ENCODE measurements around the gene EDEM3. TPM values are rescaled to one million over a fixed set of nuclear protein-coding genes. Genes with fewer than 3 reads are reported as not detected.

The EDEM3 gene
- total RNA-seq, 1 experiment from 2014 or later, result 14.0 TPM

DNA sequence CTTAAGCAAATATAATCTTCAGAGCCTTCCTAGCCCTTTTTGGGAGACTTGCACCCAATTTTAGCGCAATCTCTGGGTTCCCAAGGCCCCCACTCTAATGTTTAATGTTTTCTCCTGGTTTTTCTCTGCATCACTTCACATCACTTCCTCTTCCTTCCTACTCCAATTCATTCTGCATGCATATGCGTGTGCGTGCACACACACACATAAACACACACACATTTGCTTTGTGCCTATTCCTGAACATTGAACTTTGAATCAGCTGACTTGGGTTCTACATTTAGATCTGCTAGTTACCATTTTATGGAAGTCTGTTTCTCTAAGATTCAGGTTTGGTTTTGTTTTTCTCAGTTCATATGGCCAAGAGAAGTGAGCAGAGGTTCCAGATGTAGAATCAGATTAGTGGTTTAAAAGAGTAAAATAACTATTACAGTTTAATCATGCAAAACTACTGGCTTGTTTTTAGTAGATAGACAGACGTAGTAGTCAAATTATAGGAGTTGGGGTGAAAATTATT, 7.4 kb upstream of the EDEM3 start:
- TF ChIP-seq, protein P1, sequence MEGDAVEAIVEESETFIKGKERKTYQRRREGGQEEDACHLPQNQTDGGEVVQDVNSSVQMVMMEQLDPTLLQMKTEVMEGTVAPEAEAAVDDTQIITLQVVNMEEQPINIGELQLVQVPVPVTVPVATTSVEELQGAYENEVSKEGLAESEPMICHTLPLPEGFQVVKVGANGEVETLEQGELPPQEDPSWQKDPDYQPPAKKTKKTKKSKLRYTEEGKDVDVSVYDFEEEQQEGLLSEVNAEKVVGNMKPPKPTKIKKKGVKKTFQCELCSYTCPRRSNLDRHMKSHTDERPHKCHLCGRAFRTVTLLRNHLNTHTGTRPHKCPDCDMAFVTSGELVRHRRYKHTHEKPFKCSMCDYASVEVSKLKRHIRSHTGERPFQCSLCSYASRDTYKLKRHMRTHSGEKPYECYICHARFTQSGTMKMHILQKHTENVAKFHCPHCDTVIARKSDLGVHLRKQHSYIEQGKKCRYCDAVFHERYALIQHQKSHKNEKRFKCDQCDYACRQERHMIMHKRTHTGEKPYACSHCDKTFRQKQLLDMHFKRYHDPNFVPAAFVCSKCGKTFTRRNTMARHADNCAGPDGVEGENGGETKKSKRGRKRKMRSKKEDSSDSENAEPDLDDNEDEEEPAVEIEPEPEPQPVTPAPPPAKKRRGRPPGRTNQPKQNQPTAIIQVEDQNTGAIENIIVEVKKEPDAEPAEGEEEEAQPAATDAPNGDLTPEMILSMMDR (conservative IDR thresholded peaks at IDR 0.05), result no peak
- Mint-ChIP-seq H3K36me3 (ENCODE audit: insufficient read depth in 1 of 3, low read depth in 3 of 3) (no peaks in the 10 kb centered on the region; a peak in 1 of 7 replicates), H3K9me3 (no peaks in the 10 kb centered on the region; a peak in 2 of 5 replicates), H3K4me1 (peaks cover 9% of the 10 kb centered on the region in 2 experiments), H3K27ac (no peak overlapping the region), H3K4me3 (no peak overlapping the region), H3K27me3 (ENCODE audit: low read depth) (peaks cover 8% of the 10 kb centered on the region)
- H3K79me1 ChIP-seq (ENCODE audit: insufficient read depth, low read depth, low read length, poor library complexity, severe bottlenecking), result no peaks in the 10 kb centered on the region
- H3K27me3 ChIP-seq (ENCODE audit: insufficient read depth, low read length), result no peaks in the 10 kb centered on the region
- H4K5ac ChIP-seq (ENCODE audit: insufficient read length, low read depth, low read length), result no peak overlapping the region
- H3T11ph ChIP-seq (ENCODE audit: low read length), result no peak overlapping the region
- H3K14ac ChIP-seq (ENCODE audit: insufficient read depth, low read length), result no peak overlapping the region
- H3K4ac ChIP-seq (ENCODE audit: low read depth, low read length), result no peak overlapping the region
- no peak overlapping the region for H2BK20ac ChIP-seq (ENCODE audit: low read depth, low read length, poor library complexity, severe bottlenecking)
- H2AFZ ChIP-seq (ENCODE audit: low read length), result no peak overlapping the region
- H3K23ac ChIP-seq (ENCODE audit: insufficient read length, low read depth, low read length), result no peak overlapping the region
- no peak overlapping the region for H4K8ac ChIP-seq (replicated peaks; ENCODE audit: insufficient read length, low read depth, low read length)
- no peak overlapping the region for H3K4me2 ChIP-seq (ENCODE audit: insufficient read depth, insufficient read length, low read length)
- H2BK5ac ChIP-seq (ENCODE audit: insufficient read length, low read length), result no peak overlapping the region
- H3K56ac ChIP-seq (ENCODE audit: insufficient read length, low read depth, low read length), result no peak overlapping the region
- H2AK5ac ChIP-seq (ENCODE audit: insufficient read length, low read length), result no peak overlapping the region
- H3K79me2 ChIP-seq (ENCODE audit: insufficient read depth, low read length), result no peaks in the 10 kb centered on the region
- no peak overlapping the region for H2BK12ac ChIP-seq (ENCODE audit: insufficient read length, low read depth, low read length)
- H4K20me1 ChIP-seq (ENCODE audit: control insufficient read depth, insufficient read depth, insufficient read length), result no peaks in the 10 kb centered on the region
- no peak overlapping the region for H2BK15ac ChIP-seq (ENCODE audit: low read depth, low read length)
- H3K18ac ChIP-seq (ENCODE audit: insufficient read length, low read depth, low read length), result no peak overlapping the region
- no peaks in the 10 kb centered on the region for H3K4me1 ChIP-seq (ENCODE audit: insufficient read depth, low read length)
- no CpG with 5 or more reads among the region's 4 CpGs for WGBS (ENCODE audit: extremely low coverage, insufficient read length, low lambda C conversion rate)
- no peaks in the 10 kb centered on the region for H3K9me3 ChIP-seq (ENCODE audit: control insufficient read depth, low read depth, low read length)
- H2BK120ac ChIP-seq (ENCODE audit: low read depth, low read length, poor library complexity, severe bottlenecking), result no peak overlapping the region
- H4K91ac ChIP-seq (ENCODE audit: insufficient read length, low read depth, low read length), result no peak overlapping the region
- H3K23me2 ChIP-seq (ENCODE audit: insufficient read length, low read depth, low read length, poor library complexity, severe bottlenecking), result no peaks in the 10 kb centered on the region
- no peak for DNase-seq
- H3K27ac ChIP-seq (ENCODE audit: insufficient read length, low read depth, low read length), result no peak overlapping the region
- H3K9ac ChIP-seq (ENCODE audit: extremely low read depth, insufficient read length, low read length), result no peak overlapping the region
